Epidermal melanocyte (primary cell): ENCODE data around the gene SLC7A5.
"Not testable (repeated sequence)": the region's sequence is repeated elsewhere in the genome, so short reads cannot be mapped to it uniquely, and the experiment has no call there.

Source experiments
- DNase-seq: peaks from one replicate; pipeline ENCODE4 v3.0.0; 2011; ENCODE audit warnings: low spot score; ENCODE audit not compliant: insufficient read length

Gene SLC7A5

GRCh38 chr16:87861300-87862099, 7.8 kb downstream of the SLC7A5 start:
- not testable (repeated sequence) for DNase-seq

GRCh38 chr16:87860553-87861299, 8.6 kb downstream of the SLC7A5 start:
- DNase-seq, result no peak

- not testable (repeated sequence) for DNase-seq
These were observed 10.9 kb downstream of the SLC7A5 start for GRCh38 chr16:87858151-87858993.

- DNase-seq, result no peak
These were observed 12.5 kb downstream of the SLC7A5 start for GRCh38 chr16:87856791-87857228.

GRCh38 chr16:87855852-87856715, 13.2 kb downstream of the SLC7A5 start:
- DNase-seq, result no peak

GRCh38 chr16:87854907-87855683, 14.2 kb downstream of the SLC7A5 start:
- DNase-seq, result no peak

GRCh38 chr16:87854053-87854906, 15.0 kb downstream of the SLC7A5 start:
- DNase-seq, result peak; percentile 54

GRCh38 chr16:87853411-87854052, 15.8 kb downstream of the SLC7A5 start:
- peak; percentile 96 for DNase-seq

- DNase-seq, result no peak
These were observed 17.7 kb downstream of the SLC7A5 start for GRCh38 chr16:87851601-87852000.

GRCh38 chr16:87851141-87851587, 18.1 kb downstream of the SLC7A5 start:
- DNase-seq, result no peak

- DNase-seq, result no peak
These were observed 19.0 kb downstream of the SLC7A5 start for GRCh38 chr16:87850009-87851006.

GRCh38 chr16:87849419-87850008, 19.8 kb downstream of the SLC7A5 start:
- no peak for DNase-seq

- DNase-seq, result no peak
These were observed 20.5 kb downstream of the SLC7A5 start for GRCh38 chr16:87848676-87849345.

- DNase-seq, result peak; percentile 80
These were observed 21.3 kb downstream of the SLC7A5 start for GRCh38 chr16:87847785-87848675.

- no peak for DNase-seq
These were observed 21.9 kb downstream of the SLC7A5 start for GRCh38 chr16:87847467-87847784.
